ENCODE results near the gene RHBDL2. TPM values are rescaled to one million over a fixed set of nuclear protein-coding genes. Genes with fewer than 3 reads are reported as not detected.

The RHBDL2 gene
- total RNA-seq (2022; extraction: Qiagen RNA extraction): 1.7 to 2.3 TPM (median 2.1 TPM) in 5 replicates

GRCh38 chr1:38941527-38942019 lies at the start of gene RHBDL2:
Gene RHBDL2, minus strand, starts transcription at chr1:38941830. Its CDS starts 22,618 bp downstream, at chr1:38919212.

GRCh38 chr1:38990738-38991637 lies 49.4 kb upstream of the RHBDL2 start, which contains the start of gene AKIRIN1:
Gene AKIRIN1, plus strand, starts transcription at chr1:38991276. Its CDS starts 105 bp downstream, at chr1:38991381.

GRCh38 chr1:38881487-38881886 lies 60.1 kb downstream of the RHBDL2 start, which contains the start of gene GJA9:
Gene GJA9, minus strand, starts transcription at chr1:38881587. Its CDS starts 5,489 bp downstream, at chr1:38876098.

GRCh38 chr1:38873027-38873969 lies 68.3 kb downstream of the RHBDL2 start, which contains the start of gene MYCBP:
Gene MYCBP, minus strand, starts transcription at chr1:38873348. Its CDS starts 43 bp downstream, at chr1:38873305.

GRCh38 chr1:38859561-38860453 lies 81.8 kb downstream of the RHBDL2 start, which contains the start of gene RRAGC:
Gene RRAGC, minus strand, starts transcription at chr1:38859772. Its CDS starts 126 bp downstream, at chr1:38859646.

Other genes with a start within 250 kb of the RHBDL2 start
- gene RRAGC, start 82.1 kb downstream of the RHBDL2 start, total RNA-seq (2022; extraction: Qiagen RNA extraction): 30.2 to 36.2 TPM (median 31.1 TPM) in 5 replicates
- 18.6 to 25.9 TPM (median 20.1 TPM) in 5 replicates for gene MYCBP, start 68.5 kb downstream of the RHBDL2 start, total RNA-seq (2022; extraction: Qiagen RNA extraction)
- gene GJA9, start 60.2 kb downstream of the RHBDL2 start, total RNA-seq (2022; extraction: Qiagen RNA extraction): 0.07 TPM in 1 of 5 replicates, not detected in the others
- 38.8 to 45.9 TPM (median 44.8 TPM) in 5 replicates for gene AKIRIN1, start 49.4 kb upstream of the RHBDL2 start, total RNA-seq (2022; extraction: Qiagen RNA extraction)
- gene NDUFS5, start 84.5 kb upstream of the RHBDL2 start, total RNA-seq (2022; extraction: Qiagen RNA extraction): 411 to 462 TPM (median 440 TPM) in 5 replicates